Measurements from ENCODE around the gene MCM3AP.
"Not testable (repeated sequence)": the region's sequence is repeated elsewhere in the genome, so short reads cannot be mapped to it uniquely, and the experiment has no call there.

MCM3AP gene

DNA sequence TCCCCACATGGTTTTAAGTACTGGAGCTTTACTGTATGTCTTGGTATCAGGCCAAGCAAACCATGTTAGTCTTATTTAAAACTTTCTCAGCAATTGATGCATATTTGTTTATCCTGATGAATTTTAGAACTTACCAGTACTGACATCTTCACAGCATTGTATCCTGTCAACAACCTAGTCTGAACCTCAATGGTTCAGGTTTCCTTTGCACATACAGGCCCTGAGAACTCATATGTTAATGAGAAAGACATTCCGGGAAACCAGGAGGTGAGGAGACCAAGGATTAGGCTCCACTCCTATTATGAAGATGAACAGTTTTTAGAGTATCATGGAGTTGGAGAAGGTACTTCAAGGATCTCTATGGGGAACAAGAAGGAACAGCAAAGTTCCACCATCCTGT is 43.8 kb downstream of the MCM3AP start:
- DNase-seq (ENCODE audit: low spot score), result not testable (repeated sequence)

DNA sequence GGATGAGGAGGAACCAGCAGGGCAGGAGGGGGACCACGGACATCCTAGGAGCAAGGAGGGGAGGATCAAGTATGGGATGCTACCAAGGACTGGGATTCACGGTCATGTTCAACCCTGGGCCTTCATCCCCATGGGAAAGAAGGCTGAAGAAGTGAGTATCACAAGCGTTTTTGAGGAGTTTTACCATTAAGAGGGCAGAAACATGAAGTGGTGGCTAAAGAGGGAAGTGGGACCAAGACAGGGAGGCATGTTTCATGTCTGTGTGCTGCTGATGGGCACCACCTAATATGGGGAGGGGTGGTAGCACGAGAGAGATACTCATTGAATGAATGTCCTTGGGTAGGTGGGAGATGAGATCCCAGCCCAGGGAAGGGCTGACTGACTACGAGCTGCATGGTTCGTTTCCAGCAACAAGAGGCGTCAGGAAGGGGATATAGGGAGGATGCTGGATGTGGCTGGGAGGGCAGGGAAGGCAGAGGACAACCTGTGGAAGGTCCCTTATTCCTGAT is 45.5 kb downstream of the MCM3AP start:
- DNase-seq (ENCODE audit: low spot score), result no peak

DNA sequence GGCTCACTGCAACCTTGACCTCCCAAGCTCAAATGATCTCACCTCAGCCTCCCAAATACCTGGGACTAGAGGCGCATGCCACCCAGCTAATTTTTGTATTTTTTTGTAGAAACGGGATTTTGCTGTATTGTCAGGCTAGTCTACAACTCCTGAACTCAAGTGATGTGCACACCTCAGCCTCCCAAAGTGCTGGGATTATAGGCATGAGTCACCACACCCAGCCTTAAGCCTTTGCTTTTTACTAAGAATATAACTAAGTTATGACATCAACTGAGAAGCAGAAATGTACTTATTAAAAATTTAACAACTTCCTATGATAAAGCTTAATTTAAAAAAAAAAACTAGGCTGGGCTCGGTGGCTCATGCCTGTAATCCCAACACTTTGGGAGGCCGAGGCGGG is 47.9 kb downstream of the MCM3AP start:
- no peak for DNase-seq (ENCODE audit: low spot score)

DNA sequence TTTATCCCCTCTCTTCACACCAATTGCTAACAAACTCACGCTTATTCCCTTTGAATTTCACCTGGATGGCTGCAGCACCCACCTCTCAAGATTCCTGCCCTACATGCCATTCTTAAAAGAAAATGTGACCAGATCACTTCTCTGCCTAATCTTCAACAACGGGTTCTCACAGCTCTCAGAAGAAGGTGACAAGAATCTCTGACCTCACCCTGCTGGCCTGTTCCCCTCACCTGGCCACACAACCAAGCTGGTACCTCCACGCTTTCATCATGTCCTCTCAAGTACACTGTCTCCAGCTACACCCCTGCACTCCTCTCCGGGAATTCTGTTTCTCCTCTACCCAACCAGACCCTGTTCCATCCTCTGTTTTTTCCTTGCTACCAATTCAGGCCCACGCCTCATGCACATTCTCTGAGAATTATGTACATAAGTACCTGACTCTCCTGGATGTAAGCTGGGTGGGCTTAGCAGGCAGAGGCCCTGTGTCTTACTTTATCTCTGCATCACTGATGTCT is 50.9 kb downstream of the MCM3AP start:
- DNase-seq (ENCODE audit: low spot score), result no peak

DNA sequence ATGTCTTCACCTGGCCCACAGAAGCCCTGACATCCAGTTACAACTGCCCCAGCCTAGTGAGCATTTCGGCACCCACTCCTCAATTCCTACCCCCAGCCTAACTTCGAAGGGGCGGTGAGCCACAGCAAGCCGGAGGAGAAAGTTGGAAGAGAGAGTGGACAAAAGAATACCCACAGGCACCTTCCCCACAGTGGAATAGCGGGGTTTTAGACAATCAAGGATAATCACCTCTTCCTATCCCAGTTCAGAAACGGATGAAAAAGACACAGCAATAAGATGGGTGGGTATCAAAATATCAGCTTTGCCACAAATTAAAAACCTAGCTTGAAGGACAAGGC is 55.5 kb downstream of the MCM3AP start:
- no peak for DNase-seq (ENCODE audit: low spot score)

DNA sequence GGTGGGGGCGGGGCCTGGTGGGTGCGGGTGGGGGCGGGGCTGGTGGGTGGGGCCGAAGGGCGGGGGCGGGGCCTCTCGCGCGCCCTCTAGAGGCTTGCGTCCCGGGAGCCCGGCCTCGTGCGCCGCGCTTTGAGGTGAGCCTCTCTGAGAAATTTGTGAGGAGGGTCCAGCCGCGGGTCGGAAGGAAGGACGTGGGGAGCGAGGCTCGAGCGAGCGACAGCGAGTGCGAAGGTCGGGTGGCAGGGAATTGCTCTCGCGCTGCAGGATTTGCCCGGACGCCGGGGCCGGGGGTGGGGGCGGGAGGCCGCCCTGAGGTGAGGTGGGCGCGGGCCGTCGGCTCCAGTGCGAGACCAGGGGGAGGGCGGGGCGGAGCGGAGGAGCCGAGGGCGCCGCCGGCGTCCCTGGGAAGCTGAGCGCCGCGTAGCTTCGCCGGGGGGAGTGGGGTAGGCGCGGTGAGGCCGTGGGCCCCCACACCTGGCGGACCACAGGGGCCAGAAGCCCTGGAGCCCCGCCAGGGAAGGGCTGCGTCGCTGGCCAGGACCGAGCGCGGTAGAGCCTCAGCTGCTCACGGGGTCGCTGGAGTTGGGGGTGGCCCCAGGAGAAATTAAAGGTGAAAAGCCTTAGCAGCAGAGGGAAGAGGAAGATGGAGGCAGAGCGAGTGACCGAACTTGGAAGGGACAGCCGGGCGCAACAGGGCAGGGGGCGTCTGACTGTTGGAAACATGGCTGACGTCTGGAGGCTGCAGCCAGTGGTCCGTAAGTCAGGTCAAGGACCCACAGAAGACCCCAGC is 56.1 kb downstream of the MCM3AP start:
- DNase-seq (ENCODE audit: low spot score), result no peak

DNA sequence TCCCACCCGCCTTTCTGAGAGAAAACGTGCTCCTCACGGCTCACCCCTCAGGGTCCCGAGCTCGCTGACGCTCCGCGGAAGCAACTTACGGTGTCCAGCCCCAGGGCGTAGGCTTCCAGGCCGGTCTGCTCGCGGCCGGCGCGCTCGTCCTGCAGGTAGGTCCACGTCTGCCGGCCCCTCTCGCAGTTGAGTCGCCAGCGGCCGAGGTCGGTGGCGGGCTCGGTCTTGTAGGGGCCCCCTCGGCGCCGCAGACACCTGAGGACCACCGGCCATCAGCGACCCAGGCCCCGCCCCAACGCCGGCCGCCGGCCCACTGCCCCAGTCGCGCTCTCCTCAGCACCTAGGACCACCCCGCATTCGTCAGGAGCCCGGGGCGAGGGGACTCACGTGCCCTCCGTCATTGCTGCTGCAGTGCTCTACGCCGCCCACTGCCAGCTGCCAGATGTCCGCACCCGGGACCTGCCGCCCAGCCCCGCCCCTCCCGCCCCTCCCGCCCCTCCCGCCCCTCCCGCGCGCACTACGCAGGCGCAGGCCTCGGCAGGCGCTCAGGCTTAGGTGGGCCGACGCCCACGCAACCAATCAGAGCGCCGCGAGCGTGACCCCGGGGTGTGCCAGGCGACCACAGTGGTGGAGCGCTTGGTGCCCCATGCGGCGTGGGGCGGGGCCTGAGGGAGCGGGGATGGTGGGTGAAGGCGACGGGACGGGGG is 56.9 kb downstream of the MCM3AP start, which contains the start of gene LSS:
TSS of gene LSS (minus strand) at position 430 of the 707 bp plus-strand sequence. CDS start at position 401, 29 bp downstream.
- DNase-seq (ENCODE audit: low spot score), result peak; percentile 97

DNA sequence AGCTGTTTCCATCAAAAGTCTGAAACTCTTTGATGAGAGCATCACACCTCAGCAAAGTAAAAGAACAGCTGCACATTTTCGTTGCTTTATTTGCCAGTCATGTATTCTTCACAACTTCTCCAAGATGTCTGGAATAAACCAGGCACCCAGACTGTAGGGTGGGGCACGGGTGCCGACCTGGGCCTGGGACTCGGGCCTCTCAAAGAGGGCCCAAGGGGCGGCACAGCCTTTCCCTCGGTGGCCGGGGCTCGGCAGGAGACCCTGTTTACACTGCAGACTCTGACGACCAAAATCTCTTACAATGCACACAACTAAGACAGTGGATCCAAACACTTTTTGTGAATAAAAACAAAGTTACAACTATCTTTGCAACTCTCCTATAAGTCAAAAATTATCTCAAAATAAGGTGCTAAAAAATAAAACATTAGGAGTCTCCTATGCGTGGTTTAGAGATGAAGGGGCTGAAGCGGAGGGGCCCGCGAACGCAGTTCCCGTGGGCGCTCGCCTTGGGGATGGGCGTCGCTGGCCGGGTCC is 57.5 kb downstream of the MCM3AP start:
- DNase-seq (ENCODE audit: low spot score), result no peak

DNA sequence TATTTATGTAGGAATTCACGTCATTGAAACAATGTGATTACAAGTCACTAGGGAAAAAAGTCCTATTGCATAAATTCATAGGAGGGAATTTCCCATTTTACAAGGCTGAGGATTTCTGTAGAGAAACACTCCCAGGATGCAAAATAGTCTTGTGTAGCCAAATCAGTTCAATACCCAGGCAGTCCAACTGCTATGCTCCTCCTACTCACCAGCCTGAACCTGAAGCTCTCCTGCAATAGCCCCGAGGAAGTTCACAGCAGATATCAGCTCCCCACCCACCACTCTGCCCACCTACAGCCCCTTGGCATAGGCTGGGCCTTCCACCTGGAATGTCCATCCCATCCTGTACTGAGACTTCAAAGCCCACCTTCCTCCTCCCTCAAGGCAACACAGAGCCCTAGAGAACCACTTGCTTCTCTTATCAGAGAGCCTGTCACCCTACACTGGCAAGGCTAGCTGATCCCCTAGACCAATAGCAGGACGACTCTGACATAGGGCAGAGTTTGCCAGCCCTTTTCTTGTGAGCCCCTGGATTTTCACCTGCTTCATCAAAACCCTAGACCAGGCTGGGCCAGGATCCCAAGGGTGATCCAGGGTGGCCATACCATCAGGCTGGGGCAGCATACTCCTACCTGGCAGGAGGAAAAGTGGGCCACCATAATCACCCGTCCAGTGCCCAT is 58.4 kb downstream of the MCM3AP start:
- DNase-seq (ENCODE audit: low spot score), result no peak

DNA sequence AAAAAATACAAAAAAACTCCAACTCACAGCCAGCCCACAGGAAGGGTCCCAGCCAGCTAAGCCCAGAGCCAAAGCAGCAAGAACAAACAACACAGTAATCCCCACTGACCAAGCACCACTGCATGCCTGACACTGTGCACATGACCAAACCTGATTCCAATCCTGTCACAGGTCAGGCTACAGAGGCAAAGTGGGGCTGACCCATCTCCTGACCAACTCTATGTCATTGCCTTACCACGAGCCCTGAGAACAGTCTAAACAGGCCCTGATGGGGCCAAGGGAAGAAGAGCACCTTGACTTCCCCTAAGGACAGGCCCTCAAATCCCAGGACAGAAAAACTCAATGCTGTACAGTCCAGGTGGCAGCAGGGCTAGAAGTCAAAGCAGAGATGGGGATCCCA is 59.3 kb downstream of the MCM3AP start:
- no peak for DNase-seq (ENCODE audit: low spot score)

DNA sequence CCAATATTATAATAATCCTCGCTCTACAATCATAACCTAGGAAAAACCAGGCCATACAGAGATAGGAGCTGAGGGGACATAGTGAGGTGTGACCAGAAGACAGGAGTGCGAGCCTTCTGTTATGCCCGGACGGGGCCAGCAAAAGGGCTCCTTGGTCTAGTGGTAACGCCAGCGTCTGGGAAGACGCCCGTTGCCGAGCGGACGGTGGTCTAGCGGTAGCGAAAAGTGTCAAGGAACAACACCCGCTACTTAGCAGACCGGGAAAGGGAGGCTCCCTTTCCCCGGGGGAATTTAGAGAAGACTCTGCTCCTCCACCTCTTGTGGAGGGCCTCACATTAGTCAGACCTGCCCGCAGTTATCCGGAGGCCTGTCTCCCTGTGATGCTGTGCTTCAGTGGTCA is 61.8 kb downstream of the MCM3AP start:
- not testable (repeated sequence) for DNase-seq (ENCODE audit: low spot score)

DNA sequence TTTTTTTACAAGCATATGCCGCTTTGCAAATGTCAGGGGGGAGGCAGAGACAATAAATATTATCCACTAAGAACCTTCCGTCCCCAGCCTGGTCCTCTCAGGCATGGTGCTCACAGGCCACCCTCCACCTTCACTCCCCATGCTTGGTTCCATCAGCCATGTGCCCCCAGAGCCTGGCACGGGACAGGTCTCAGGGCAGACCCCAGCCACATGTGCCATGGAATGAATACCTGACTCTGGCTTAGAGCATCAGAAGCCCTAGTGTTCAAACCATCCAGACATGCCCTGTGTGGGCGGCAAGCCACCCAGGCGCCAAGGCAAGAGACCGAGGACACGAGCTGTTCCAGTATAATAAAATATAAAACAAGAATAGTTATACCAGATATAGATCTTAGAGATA is 62.2 kb downstream of the MCM3AP start:
- no peak for DNase-seq (ENCODE audit: low spot score)

DNA sequence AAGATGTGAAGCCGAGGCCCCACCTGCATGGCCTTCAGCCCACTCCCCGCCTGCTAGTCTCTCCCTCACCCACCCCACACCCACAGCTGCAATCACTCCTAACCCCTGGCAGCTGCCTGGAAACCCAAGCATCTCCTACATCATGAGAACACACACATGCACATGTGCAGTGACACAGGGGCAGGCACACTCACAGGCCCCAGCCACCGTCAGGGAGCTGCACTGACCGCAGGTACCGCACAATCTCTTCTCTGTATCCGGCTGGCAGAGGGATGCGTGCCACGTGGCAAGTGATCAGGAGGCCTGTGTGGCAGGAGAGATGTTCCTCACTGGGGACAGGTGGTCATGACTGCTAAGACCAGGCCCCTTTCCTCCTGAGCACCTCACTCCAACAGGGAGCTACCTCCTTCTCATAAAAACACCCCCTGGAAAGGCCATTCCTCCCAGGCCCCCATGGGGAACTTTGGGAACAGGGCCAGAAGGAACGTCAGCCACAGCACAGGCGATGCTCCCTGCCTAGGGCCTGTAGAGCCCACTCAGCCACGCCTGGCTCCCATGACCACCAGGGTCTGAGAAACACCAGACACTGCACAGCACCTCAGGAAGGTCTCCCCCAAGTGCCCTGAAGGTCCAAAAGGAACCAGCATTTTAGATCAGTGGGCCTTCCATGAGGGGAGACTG is 62.8 kb downstream of the MCM3AP start:
- DNase-seq (ENCODE audit: low spot score), result no peak

DNA sequence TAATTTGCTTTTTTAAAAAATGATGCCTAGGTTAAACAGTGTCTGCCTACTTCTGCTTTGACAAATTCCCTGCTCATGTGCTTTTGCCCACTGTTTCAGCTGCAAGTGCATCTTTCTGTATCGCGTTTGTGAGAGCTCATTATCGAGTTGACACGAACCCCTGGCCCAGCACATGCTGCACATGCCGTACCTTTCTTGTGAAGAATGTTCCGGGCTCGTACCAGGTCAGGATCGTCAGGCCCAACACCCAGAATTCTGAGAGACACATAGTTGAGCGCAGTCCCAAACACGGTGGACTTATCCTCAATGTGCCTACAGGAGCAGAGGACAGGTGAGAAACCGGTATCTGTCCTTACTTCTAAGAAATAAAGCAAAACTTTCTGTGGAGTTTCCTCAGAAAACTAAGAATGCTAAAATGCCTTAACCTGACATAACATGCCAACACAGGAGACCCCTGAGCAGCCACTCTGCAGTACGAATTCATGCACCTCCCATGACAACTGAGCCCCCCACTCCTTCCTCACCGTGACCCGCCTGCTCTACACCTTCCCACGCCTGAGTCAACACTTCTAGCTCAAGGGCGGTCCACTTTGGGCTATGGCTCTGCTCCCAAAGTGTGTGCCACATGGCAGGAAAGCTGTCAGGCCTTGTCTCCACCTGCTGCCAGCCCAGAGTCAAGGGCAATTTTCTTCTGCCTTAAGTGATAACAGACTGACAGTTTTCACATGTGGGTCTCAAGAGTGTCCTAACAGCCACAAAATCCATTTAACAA is 63.6 kb downstream of the MCM3AP start:
- DNase-seq (ENCODE audit: low spot score), result no peak

DNA sequence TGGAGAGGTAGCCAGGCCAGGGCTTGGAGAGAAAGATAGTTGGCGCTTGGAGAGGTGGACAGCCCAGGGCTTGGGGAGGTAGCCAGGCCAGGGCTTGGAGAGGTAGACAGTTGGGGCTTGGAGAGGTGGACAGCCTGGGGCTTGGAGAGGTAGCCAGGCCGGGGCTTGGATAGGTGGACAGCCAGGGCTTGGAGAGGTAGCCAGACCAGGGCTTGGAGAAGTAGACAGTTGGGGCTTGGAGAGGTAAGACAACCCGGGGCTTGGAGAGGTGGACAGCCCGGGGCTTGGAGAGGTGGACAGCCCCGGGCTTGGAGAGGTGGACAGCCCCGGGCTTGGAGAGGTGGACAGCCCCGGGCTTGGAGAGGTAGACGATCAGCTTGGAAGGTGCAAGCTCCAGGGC is 64.6 kb downstream of the MCM3AP start:
- no peak for DNase-seq (ENCODE audit: low spot score)

DNA sequence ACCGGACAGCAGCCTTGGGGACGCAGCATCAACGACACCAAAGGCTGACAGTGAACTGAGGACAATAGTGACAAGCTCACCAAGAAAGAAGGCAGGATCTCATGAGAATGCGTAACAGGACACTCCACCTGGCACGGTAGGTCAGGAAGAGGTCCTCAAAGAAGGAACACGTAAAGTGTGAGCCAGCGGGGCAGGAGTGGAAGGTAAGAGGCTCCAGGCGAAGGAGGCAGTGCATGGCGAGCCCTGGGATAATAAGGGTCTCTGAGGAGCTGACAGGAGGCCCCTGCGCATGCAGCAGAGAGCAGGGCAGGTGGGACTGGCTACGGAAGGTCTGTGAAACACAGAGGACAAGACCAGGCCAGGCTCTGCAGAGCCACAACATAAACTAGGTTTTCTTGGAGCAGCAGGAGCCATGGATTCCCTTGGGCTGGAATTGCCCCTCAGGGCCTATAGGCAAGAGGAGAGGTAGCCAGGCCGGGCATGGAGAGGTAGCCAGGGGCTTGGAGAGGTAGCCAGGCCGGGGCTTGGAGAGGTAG is 65.1 kb downstream of the MCM3AP start:
- DNase-seq (ENCODE audit: low spot score), result no peak

DNA sequence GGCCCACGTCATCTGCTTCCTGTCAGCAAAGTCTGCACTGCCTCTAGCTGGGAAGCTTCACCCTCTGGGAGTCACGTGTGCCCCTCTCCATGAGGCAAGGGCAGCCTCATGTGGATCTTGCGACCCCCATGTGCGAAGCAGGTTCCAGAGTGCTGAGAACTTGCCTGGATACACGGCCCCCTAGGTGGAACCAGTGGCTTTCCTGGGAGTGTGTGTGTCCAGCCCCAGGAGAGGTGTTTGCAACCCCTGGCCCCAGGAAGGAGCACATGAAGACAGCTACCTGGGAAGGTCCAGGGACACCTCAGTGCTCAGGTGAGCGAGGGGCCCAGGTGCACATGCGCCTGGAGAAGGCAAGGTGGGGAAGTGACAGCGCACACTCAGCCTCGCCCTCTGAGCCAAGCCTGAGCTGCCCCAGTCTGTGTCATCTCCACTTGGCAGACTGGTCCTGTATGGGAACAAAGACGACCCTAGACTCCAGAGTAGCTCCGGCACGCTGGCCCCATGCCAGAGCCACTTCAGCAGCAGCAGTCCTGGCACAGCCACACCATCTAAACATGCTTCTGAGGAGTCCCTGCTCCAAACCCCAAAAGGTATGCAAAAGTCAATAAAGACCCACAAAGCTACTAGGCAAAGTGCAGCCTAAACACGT is 65.7 kb downstream of the MCM3AP start:
- DNase-seq (ENCODE audit: low spot score), result no peak

DNA sequence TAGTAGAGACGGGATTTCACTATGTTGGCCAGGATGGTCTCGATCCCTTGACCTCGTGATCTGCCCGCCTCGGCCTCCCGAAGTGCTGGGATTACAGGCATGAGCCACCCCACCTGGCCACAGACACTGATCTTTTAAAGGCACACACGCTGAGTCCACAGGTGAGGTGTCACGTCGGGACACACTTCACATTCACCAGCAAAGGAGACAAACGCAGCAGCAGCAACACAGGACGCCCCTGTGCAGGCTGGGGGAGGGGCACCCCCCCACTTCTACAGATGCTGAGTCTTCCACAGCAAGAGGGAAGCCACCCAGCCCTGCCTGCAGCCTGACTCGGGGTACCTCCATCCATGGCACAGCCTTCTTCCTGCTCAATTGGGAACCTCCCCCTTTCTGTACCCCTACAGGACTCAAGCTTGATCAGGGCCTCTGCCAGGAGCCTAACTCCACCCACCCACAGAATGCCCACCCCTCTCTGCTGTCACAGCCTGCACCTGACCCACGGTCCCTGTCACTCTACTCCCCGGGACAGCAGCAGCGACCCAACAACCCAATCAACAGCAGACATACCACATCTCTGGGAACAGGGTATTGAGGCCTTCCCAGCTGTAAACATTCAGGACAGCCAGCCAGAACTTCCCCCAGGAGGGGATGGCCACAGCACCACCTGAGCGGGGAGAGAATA is 66.4 kb downstream of the MCM3AP start:
- no peak for DNase-seq (ENCODE audit: low spot score)

DNA sequence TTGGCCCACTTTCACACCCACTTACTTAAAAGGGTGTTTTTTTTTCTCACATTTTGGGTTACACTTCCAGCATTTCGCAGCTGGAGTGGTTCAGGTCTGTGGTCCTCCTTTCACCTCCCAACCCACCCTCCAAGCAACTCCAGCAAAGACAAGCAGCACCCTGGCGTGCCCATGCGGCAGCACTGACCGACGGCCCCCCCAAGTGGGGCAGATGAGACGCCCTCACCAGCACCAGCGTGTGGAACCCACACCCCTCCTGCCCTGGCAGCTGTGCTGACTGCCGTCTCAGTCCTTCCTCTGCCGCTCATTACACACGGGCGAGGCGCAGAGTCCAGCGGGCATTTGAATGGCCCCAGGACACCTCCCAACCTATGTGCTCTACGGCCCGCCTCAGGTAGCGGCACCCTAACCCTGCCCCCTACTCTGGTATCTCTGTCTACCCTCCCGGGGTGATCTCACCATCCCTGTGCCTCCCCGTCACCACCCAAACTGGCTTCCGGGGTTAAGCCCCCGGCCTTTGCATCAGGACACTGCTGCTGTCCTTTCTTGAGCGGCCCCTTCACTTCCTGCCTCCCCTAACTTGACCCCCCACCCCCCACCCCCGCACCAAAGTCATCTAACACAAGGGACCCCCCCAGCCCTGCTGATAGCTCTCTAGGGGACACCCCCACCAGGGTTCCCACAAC is 67.8 kb downstream of the MCM3AP start:
- no peak for DNase-seq (ENCODE audit: low spot score)

All from RKO (cell line).